Fibroblast of mammary gland (primary cell): ENCODE data around the gene SIK1.
"Not testable (repeated sequence)": the region's sequence is repeated elsewhere in the genome, so short reads cannot be mapped to it uniquely, and the experiment has no call there.

Experiments
- DNase-seq: peaks from one replicate; pipeline ENCODE4 v3.0.0-alpha.2; 2010; ENCODE audit warnings: low read depth
- H3K4me3 ChIP-seq: 2 replicates; pipeline ENCODE4 v1.5.1; 2011; ENCODE audit warnings: low read depth, mild to moderate bottlenecking, low read length, moderate library complexity; ENCODE audit not compliant: control insufficient read depth
- TF ChIP-seq, protein P1 (sequence below): conservative IDR thresholded peaks from 2 replicates; pipeline ENCODE4 v1.5.1; 2011; ENCODE audit warnings: low read depth, low read length, inconsistent platforms; ENCODE audit not compliant: control insufficient read depth, insufficient read depth

SIK1 gene

DNA sequence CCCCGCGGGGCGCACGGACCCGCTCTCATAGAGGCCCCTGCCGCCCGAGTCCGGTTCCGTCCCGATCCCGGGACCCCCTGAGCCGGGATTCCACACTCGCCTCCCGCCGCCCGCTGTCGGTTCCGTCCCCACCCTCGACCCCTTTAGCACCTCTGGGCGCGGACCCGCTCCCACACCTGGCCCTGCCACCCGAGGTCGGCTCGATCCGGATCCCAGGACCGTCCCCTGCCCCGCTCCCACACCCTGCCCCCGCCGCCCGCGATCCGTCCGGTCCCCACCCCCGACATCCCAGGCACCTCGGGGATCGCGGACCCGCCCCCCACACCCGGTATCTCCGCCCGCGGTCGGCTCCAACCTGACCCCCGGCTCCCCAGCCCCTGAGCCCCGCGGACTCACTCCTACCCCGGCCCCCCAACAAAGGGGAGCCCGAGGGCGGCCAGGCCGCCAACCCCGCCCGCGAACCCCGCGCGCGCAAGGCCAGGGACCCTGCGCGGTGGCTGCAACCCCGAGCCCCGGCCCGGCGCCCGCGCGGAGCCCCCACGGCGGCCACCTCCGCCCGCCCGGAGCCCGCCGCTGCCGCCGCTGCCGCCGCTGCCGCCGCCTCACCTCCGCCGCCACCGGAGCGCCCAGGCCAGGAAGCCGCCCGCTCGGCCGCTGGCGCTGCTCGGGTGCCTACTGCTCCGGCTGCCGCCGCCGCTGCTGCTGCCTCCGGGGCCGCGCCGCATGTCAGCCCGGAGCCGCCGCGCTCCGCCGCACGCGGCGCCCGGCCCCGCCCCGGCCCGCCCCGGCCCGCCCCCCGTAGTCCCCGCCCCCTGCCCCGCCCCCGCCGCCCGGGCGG lies at the start of gene SIK1:
Gene SIK1 (minus strand): TSS at position 728 of the 838 bp plus-strand sequence. CDS start 953 bp downstream, outside the sequence.
- not testable (repeated sequence) for DNase-seq, H3K4me3 ChIP-seq

DNA sequence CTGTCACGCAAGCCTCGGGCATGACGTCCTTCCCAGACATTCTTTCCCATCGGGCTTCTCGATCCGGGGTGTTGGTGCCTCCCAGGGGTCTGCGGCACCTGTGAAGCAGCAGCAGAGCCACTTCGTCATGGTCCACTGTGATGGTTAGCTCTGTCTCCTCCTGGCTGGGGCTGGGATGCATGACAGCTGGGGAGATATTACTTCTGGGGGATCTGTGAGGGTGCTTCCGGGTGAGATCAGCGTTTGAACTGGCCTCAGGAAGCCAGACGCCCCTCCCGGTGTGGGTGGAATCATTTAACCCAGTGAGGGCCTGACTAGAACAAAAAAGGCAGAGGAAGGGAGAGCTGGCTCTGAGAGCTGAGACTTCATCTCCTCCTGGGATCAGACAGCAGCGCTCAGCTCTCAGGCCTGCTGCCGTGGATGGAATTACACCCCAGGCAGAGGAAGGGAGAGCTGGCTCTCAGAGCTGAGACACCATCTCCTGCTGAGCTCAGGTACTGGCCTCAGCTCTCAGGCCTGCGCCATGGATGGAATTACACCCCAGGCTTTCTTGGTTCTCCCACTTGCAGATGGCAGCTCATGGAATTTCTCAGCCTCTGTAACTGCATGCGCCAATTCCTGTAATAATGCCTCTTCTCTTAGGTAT lies 44.8 kb upstream of the SIK1 start:
- DNase-seq = not testable (repeated sequence)

DNA sequence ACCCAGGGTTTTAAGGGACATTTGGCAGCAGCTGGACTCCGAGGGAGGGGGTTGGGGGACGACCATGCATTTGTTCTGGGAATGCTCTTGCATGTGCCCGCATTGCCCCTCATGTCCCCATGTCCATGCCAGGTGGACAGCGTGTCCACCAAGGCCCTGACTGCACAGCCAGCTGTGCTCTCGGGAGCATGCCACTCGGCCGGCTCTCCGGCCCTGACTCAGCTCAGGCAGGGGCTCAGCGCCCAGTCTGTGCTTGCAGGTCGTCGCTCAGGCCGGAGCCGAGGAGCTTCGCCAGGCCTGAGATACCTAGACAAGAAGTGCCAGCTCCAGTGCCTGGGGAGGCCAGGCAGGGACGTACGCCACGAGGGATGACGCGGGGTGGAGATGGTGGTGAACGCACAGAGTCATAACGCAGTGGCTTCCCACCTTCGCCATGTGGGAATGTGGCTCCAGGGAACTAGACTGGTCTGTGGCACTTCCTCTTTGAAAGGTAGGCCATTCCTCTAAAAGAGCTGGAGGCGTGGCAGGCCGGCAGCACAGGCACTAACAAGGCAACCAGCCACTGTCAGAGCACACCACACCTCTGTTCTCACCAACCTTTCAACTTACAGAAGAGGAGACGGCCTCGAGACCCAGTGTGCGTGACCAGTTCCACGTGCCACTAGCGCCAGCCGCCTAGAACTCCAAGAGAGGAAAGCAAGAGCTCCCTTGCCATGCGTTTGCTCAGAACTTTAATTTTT lies 43.0 kb upstream of the SIK1 start:
- not testable (repeated sequence) for H3K4me3 ChIP-seq, DNase-seq

More for the DNA sequence above, 44.8 kb upstream of the SIK1 start:
- not testable (repeated sequence) for H3K4me3 ChIP-seq

DNA sequence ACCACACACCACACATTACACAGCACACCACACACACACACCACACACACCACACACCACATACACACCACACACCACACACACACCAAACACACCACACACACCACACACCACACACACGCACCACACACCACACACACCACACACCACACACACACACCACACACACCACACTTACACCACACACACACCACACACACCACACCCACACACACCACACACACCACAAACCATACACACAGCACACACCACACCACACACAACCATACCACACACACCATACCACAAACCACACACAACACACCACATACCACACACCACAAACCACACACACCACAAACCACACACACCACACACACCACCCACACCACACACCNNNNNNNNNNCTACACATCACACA lies 40.9 kb upstream of the SIK1 start:
- TF ChIP-seq, protein P1, sequence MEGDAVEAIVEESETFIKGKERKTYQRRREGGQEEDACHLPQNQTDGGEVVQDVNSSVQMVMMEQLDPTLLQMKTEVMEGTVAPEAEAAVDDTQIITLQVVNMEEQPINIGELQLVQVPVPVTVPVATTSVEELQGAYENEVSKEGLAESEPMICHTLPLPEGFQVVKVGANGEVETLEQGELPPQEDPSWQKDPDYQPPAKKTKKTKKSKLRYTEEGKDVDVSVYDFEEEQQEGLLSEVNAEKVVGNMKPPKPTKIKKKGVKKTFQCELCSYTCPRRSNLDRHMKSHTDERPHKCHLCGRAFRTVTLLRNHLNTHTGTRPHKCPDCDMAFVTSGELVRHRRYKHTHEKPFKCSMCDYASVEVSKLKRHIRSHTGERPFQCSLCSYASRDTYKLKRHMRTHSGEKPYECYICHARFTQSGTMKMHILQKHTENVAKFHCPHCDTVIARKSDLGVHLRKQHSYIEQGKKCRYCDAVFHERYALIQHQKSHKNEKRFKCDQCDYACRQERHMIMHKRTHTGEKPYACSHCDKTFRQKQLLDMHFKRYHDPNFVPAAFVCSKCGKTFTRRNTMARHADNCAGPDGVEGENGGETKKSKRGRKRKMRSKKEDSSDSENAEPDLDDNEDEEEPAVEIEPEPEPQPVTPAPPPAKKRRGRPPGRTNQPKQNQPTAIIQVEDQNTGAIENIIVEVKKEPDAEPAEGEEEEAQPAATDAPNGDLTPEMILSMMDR = no peak
- DNase-seq = no peak
- no peak overlapping the region for H3K4me3 ChIP-seq

DNA sequence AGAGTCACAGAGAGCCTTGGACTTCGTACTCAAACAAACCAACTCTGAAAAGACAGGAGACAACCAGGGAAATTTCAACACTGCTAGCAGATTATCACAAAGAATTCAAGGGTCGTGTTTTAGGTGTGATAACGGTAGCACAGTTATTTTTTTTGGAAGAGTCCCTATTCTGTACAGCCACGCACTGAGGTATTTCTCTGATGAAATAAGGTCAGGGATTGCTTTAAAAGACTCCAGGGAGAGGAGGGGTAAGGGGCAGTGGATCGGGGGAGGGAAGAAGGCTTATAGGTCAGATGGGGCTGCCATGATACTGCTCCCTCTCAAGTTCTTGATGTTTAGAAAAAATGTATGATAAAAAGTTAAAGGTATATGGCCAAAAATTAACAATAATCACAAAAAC lies 38.2 kb upstream of the SIK1 start:
- DNase-seq, H3K4me3 ChIP-seq: not testable (repeated sequence)

DNA sequence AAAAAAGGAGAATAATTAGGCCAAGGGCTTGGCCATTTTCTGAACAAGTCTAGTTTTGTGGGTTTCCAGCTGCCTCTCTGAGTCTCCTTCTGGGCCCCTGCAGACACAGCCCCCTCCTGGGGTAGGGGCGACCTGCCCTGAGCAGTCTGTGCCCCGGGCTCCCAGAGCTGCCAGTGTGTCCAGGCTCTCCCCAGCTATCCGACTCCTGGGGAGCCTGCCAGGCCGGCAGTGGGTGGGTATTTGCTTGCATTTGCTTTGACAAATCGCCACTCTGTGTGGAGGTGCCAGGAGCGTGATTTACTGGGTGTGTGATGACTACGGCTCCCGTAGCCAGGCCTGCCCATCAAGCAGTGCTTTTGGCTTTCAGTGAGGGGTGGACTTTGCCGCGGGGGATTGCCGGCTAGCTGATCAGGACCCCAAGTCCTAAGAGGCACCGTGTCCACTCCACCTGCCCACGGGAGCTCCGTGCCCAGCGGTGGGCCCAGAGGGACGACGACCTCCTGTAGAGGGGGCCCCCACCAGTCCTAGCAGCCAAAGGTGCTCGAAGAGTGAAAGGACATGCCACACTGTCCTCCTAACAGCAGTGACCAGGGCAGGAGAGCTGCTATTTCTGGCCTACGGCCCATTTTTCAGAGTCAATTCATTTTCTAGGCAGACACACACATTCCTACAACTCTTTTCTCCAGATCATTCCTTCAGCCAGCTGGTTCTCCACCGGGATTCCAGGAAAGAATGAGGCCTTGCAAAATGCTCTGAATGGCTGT lies 36.7 kb upstream of the SIK1 start:
- not testable (repeated sequence) for H3K4me3 ChIP-seq, DNase-seq

DNA sequence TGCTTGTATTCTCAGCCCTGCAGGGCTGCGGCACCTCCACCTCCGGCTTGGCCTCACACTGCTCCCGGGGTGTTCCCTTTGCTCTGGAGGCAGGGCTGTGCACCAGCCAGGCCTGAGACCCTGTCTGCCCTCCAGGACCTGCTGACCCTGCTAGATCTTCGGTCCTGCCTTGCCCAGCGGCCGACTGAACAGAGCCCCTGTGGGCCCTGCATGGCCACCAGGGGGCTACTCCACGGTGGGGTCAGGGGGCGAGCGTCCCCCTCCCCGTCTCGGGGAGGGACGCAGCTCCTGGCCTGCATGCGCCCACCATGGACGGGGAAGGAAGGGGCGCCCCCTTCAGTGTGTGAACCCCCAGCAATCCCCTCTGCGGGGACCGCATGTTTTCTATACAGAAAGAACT lies 36.0 kb upstream of the SIK1 start:
- not testable (repeated sequence) for H3K4me3 ChIP-seq, DNase-seq

DNA sequence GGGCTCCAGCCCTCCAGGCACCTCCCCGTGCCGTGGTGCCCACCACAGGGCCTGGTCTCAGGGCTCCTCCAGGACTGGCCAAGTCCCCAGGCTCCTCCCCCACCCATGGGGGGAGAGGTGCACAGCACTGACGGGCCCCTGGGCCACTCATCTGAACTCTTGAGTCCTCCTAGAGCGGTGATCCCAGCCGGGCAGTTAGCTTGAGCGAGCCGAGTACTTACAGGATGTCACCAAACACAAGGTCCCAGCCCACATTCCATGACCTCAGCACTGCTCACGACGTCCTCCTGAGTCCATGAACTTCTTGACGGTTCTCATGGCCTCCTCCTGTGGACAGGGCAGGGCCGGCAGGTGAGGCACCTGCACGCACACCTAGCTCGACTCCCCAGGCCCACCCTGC lies 33.5 kb upstream of the SIK1 start:
- not testable (repeated sequence) for H3K4me3 ChIP-seq, DNase-seq

DNA sequence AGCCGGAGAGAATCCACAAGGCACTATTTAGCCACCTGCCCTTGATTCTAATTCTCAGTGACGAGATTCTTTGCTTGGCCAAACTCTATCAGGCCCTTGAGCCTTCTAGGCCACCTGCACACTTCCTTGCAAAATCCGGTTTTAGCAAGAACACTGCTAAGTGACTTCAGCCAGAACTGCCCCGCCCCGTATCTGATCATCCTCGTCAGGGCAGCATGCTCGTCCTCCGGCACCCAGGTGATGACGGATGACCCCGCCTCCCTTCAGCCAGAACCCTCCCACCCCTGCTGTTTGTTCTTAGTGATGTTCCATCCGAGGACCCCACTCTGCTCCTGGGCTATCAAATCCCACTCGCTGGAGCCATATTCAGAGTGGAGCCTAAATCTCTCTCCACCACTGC lies 32.1 kb upstream of the SIK1 start:
- H3K4me3 ChIP-seq = not testable (repeated sequence)

DNA sequence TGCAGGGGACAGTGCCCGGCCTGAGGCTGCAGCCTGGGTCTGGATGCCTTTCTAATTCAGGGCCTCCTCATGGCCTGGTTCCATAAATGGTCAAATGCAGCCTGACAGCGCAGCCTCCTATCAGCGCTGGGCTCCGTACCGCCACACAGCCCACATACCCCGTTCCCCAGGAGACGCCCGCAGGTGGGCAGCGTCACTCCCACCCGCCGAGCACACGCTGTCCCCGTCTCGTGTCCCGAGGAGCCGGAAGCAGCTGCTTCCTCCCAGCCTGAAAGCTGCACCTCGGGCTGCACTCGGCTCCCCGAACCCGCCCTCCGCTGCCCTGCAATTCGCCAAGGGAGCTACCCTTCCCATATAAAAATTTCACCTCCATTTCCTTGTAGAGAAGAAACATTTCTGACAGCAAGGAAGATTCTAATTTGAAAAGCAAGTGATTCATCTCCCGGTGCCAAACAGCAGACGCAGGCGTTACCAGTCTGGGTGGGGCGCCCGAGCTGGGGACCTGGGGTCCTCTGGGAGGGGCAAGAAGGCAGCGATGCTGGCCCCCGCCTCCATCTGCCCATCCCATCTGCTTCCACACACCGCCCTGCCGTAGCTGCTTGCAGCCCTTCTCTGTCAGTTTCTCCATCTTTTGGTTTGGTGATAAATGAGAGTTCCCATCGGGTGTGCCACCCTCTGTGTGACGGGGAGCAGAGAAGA lies 29.8 kb upstream of the SIK1 start:
- not testable (repeated sequence) for DNase-seq

More for the DNA sequence above, 32.1 kb upstream of the SIK1 start:
- not testable (repeated sequence) for DNase-seq

DNA sequence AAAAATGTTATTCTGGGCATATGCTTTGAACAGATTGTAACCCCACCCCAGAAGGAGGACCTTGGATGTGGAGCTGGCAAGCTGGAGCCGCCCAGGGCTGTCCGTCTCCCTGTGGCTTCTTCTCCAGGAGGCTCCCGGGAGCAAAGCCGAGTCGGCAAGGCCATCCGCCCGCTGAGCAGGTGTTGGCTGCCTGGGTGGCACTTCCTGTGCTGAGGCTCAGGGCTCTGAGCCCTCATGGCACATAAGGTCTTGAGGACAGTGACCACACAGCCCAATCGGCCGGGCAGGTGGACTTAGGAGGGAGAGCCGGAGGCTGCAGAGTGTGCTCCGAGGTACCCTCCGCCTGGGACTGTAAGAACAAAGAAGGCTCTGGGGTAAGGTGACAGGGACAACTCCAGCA lies 28.8 kb upstream of the SIK1 start:
- H3K4me3 ChIP-seq, DNase-seq: not testable (repeated sequence)

More for the DNA sequence above, 29.8 kb upstream of the SIK1 start:
- H3K4me3 ChIP-seq = not testable (repeated sequence)

DNA sequence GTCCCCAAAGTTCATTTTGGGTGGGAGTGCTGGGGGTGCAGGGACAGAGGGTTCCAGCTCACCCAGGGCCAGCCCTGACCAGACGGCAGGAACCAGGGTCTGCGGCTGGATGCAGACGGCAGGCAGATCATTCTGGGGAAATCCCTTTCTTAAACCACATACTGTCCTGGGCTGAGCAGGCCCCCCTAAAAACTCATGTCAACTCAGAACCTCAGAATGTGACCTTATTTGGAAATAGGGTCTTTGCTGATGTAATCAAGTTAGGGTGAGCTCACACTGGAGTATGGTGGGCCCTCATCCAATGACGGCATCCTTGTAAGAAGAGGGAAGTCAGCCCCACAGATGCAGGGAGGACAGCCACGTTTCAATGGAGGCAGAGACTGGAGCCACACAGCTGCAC lies 27.2 kb upstream of the SIK1 start:
- DNase-seq, H3K4me3 ChIP-seq: not testable (repeated sequence)

DNA sequence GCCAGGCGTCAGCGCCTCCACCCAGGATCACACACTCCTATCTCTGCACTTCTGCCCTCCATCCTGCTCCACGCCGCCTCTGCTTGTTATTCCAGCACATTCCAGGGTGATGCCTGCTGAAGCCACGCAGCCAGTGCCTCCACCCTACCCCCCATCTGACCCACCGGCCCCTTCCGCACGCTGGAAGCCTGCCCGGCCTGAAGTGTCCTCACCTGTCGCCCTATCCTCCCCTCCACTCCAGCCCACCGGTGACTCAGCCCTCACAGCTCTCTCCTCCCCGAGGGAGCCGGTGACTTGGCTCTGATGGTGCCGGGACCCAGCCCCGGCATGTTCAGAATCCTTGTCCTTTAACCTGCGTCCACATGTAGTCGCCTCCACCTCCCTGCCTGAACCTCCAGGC lies 24.9 kb upstream of the SIK1 start:
- DNase-seq, H3K4me3 ChIP-seq: not testable (repeated sequence)

DNA sequence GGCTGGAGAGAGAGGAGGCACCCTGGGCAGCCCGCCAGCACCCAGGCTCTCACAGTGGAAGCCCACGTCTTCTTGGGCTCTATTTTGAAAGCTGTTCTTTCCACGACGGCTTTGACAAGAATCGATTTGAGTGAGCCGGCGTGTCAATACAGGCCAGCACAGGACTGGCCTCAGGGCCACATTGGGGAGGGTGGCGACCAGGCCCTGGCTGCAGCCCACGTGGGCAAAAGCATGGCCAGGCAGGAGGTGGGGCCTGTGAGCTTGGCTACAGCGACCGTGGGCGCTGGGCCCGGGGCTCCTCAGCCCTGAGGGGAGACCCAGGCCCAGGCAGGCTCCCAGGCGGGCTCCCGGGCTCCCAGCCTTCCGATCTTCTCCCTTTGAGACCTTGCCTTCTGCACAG lies 23.4 kb upstream of the SIK1 start:
- not testable (repeated sequence) for DNase-seq, H3K4me3 ChIP-seq

DNA sequence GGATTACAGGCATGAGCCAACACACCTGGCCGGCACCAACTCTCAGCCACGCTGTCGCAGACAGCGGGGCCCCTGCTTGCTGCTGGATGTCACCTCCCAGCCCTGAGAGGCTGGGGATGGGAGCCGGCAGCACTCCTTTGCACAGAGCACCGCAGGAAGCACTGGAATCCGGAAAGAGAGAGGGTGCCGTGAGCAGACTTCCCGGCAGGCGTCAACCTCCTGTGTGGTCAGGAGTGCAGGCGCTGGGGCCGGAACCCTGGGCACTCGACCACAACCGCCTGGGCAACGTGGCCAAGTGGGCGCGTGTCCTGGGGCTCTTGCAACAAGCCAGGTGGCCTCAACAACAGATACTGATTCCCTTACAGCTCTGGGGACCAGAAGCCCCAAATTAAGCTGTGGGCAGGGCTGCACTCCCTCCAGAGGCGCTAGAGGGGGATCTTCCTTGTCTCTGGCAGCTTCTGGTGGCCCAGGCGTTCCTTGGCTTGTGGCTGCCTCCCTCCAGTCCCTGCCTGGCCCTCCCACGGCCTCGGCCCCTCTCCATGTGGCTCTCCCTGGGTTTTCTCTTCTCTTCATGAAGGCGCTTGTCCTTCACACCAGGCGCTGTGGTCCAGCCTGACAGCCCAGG lies 20.5 kb upstream of the SIK1 start:
- DNase-seq, H3K4me3 ChIP-seq: not testable (repeated sequence)
